Measurements from ENCODE around the gene SNU13. TPM values are rescaled to one million over a fixed set of nuclear protein-coding genes. Genes with fewer than 3 reads are reported as not detected.

SNU13 gene
- 111 to 197 TPM (median 184 TPM) in 5 replicates for total RNA-seq (2022; extraction: Qiagen RNA extraction)

GRCh38 chr22:41688365-41689211, at the start of gene SNU13:
SNU13 (minus strand) TSS chr22:41688867; CDS start chr22:41688796, 71 bp downstream.

DNA sequence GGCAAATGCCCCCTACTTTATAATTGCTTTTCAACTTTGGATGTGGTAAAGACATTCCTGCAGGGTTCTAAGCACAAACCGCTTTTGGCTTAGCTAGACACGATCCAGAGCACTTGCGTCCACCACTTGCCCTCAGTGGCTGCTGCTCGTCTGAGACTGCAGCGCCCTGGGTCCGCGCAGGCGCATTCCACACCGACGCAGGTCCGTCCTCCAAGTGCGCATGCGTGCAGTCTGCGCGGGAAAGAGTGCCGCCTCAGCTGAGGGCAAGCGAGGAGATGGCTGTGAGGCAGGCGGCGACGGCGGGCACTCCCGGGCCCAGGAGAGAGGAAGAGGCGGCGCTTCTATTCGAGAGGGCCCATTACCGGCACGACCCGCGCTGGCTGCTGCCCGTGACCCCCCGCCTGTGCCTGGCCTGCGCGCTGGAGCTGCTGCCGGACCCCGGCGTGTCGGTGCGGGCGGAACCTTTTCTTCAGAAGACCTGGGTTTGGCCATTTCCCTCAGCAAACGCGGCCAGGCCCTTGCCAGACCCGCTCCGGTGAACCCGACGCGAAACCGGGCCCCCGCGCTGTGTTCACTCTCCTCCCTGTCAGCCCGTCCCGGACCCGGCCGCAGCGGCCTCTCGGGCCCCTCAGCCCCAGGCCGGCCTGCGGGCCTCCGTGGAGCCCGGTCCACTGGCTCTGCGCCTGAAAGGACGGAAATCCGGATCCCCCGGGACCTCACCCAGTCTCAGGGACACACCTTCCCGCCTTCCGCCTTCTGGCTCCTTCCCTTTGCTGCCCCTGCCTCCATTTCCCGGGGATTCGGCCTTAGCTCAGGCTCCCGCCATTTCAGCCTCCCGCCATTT, 10.8 kb upstream of the SNU13 start, which contains the start of gene MEI1:
TSS of gene MEI1 (plus strand) at position 240 of the 844 bp plus-strand sequence. CDS start at position 276, 36 bp downstream.

Other genes with a start within 250 kb of the SNU13 start
- gene TOB2, start 242.1 kb downstream of the SNU13 start, total RNA-seq (2022; extraction: Qiagen RNA extraction) = 21.0 to 27.6 TPM (median 22.7 TPM) in 5 replicates
- gene PHF5A, start 220.2 kb downstream of the SNU13 start, total RNA-seq (2022; extraction: Qiagen RNA extraction) = 62.3 to 80.9 TPM (median 64.0 TPM) in 5 replicates
- 45.5 to 48.7 TPM (median 47.5 TPM) in 5 replicates for gene ACO2, start 219.8 kb downstream of the SNU13 start, total RNA-seq (2022; extraction: Qiagen RNA extraction)
- gene POLR3H, start 144.4 kb downstream of the SNU13 start, total RNA-seq (2022; extraction: Qiagen RNA extraction) = 25.7 to 45.6 TPM (median 38.2 TPM) in 5 replicates
- gene CSDC2, start 127.9 kb downstream of the SNU13 start, total RNA-seq (2022; extraction: Qiagen RNA extraction) = 2.0 to 2.9 TPM (median 2.4 TPM) in 5 replicates
- gene PMM1, start 99.0 kb downstream of the SNU13 start, total RNA-seq (2022; extraction: Qiagen RNA extraction) = 25.2 to 32.2 TPM (median 29.1 TPM) in 5 replicates
- 14.5 to 17.1 TPM (median 15.3 TPM) in 5 replicates for gene DESI1, start 67.8 kb downstream of the SNU13 start, total RNA-seq (2022; extraction: Qiagen RNA extraction)
- 286 to 333 TPM (median 297 TPM) in 5 replicates for gene XRCC6, start 67.6 kb downstream of the SNU13 start, total RNA-seq (2022; extraction: Qiagen RNA extraction)
- gene MEI1, start 10.6 kb upstream of the SNU13 start, total RNA-seq (2022; extraction: Qiagen RNA extraction) = not detected in 5 replicates
- gene CCDC134, start 111.8 kb upstream of the SNU13 start, total RNA-seq (2022; extraction: Qiagen RNA extraction) = 2.7 to 3.4 TPM (median 3.0 TPM) in 5 replicates
- 21.9 to 32.5 TPM (median 28.7 TPM) in 5 replicates for gene SREBF2, start 144.2 kb upstream of the SNU13 start, total RNA-seq (2022; extraction: Qiagen RNA extraction)
- 0.13 to 0.31 TPM (median 0.24 TPM) in 4 of 5 replicates, not detected in the other for gene SHISA8, start 226.2 kb upstream of the SNU13 start, total RNA-seq (2022; extraction: Qiagen RNA extraction)
- gene TNFRSF13C, start 237.9 kb upstream of the SNU13 start, total RNA-seq (2022; extraction: Qiagen RNA extraction) = 0.17 to 0.34 TPM (median 0.20 TPM) in 5 replicates

Data from A549 treated with Mapracorat at 1 μM for 4 hours (cell line).